ENCODE data around the gene KIF11. TPM values are rescaled to one million over a fixed set of nuclear protein-coding genes. Genes with fewer than 3 reads are reported as not detected.

The KIF11 gene
- total RNA-seq, 1 donor from 2014 or later: 5.7 TPM

- peak overlapping the region; percentile 85 for H3K27ac ChIP-seq (ENCODE audit: low read depth, low read length)
- H3K27me3 ChIP-seq (ENCODE audit: control insufficient read depth in 3 of 3, insufficient read depth in 3 of 3, low read length in 3 of 3): no peaks in the 10 kb centered on the region
- H3K36me3 ChIP-seq (ENCODE audit: control insufficient read depth in 3 of 3, insufficient read depth in 3 of 3, low read length in 3 of 3): no peaks in the 10 kb centered on the region
- peak overlapping the region; percentile 85 to 92 (median 85) for H3K4me3 ChIP-seq (ENCODE audit: low read length in 3 of 3)
- peaks cover 9 to 16% (median 12%) of the 10 kb centered on the region in 3 donors for H3K4me1 ChIP-seq (ENCODE audit: control insufficient read depth in 3 of 3, insufficient read depth in 3 of 3, low read length in 3 of 3)
- H3K9me3 ChIP-seq (ENCODE audit: control insufficient read depth in 3 of 3, low read length in 3 of 3): no peaks in the 10 kb centered on the region
- H3K9ac ChIP-seq (ENCODE audit: low read depth in 1 of 3, low read length in 3 of 3): peak overlapping the region; percentile 69 to 81 (median 73)
Measured at GRCh38 chr10:92590623-92591549, 2.0 kb upstream of the KIF11 start.

DNA sequence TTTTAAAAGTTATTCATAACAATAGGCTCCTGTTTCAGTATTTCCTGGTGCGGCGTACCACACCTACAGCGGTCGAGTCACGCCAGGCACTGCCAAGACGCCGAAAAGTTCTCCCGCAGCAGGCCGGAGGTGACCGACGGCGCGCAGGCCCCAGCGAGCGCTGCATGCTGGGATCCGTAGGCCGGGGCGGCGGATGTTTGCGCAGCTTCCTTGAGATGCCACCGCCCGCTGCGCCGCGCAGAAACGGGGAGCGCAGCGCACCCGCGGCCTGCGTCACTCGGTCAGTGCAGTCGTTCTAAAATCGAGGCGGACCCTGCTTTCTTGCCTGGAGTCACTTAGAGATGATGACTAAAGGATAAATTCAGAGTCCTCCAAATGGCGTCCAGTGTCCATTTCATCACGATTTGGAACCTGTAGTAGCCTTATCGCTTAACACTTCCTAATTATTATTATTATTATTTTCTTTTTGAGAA lies 1.3 kb upstream of the KIF11 start:
- H3K4me1 ChIP-seq (ENCODE audit: control insufficient read depth in 3 of 3, insufficient read depth in 3 of 3, low read length in 3 of 3): peaks cover 9 to 16% (median 12%) of the 10 kb centered on the region in 3 donors
- peak overlapping the region; percentile 69 to 81 (median 74) for H3K9ac ChIP-seq (ENCODE audit: low read depth in 1 of 3, low read length in 3 of 3)
- H3K27ac ChIP-seq (ENCODE audit: low read depth, low read length): peak overlapping the region; percentile 85
- H3K27me3 ChIP-seq (ENCODE audit: control insufficient read depth in 3 of 3, insufficient read depth in 3 of 3, low read length in 3 of 3): no peaks in the 10 kb centered on the region
- no peaks in the 10 kb centered on the region for H3K9me3 ChIP-seq (ENCODE audit: control insufficient read depth in 3 of 3, low read length in 3 of 3)
- H3K4me3 ChIP-seq (ENCODE audit: low read length in 3 of 3): peak overlapping the region; percentile 85 to 92 (median 85)
- H3K36me3 ChIP-seq (ENCODE audit: control insufficient read depth in 3 of 3, insufficient read depth in 3 of 3, low read length in 3 of 3): no peaks in the 10 kb centered on the region

- H3K27ac ChIP-seq (ENCODE audit: low read depth, low read length): no peak overlapping the region
- no peaks in the 10 kb centered on the region for H3K27me3 ChIP-seq (ENCODE audit: control insufficient read depth in 3 of 3, insufficient read depth in 3 of 3, low read length in 3 of 3)
- no peaks in the 10 kb centered on the region for H3K36me3 ChIP-seq (ENCODE audit: control insufficient read depth in 3 of 3, insufficient read depth in 3 of 3, low read length in 3 of 3)
- peaks cover 9 to 16% (median 12%) of the 10 kb centered on the region in 3 donors for H3K4me1 ChIP-seq (ENCODE audit: control insufficient read depth in 3 of 3, insufficient read depth in 3 of 3, low read length in 3 of 3)
- no peaks in the 10 kb centered on the region for H3K9me3 ChIP-seq (ENCODE audit: control insufficient read depth in 3 of 3, low read length in 3 of 3)
- H3K9ac ChIP-seq (ENCODE audit: low read depth in 1 of 3, low read length in 3 of 3): peak overlapping the region in 2 of 3 donors; percentile 66 to 81
- peak overlapping the region; percentile 85 to 92 (median 85) for H3K4me3 ChIP-seq (ENCODE audit: low read length in 3 of 3)
Measured at GRCh38 chr10:92593619-92594588, 974 bp downstream of the KIF11 start.

GRCh38 chr10:92595505-92595904 lies 2.6 kb downstream of the KIF11 start:
- Histone ChIP-seq H3K9ac (ENCODE audit: low read depth in 1 of 3, low read length in 3 of 3) (no peak overlapping the region), H3K27me3 (ENCODE audit: control insufficient read depth in 3 of 3, insufficient read depth in 3 of 3, low read length in 3 of 3) (no peaks in the 10 kb centered on the region), H3K9me3 (ENCODE audit: control insufficient read depth in 3 of 3, low read length in 3 of 3) (no peaks in the 10 kb centered on the region), H3K27ac (ENCODE audit: low read depth, low read length) (no peak overlapping the region), H3K4me3 (ENCODE audit: low read length in 3 of 3) (no peak overlapping the region), H3K36me3 (ENCODE audit: control insufficient read depth in 3 of 3, insufficient read depth in 3 of 3, low read length in 3 of 3) (no peaks in the 10 kb centered on the region), H3K4me1 (ENCODE audit: control insufficient read depth in 3 of 3, insufficient read depth in 3 of 3, low read length in 3 of 3) (peaks cover 9 to 16% (median 12%) of the 10 kb centered on the region in 3 donors)

GRCh38 chr10:92598321-92598720 lies 5.4 kb downstream of the KIF11 start:
- H3K27me3 ChIP-seq (ENCODE audit: control insufficient read depth in 3 of 3, insufficient read depth in 3 of 3, low read length in 3 of 3): no peaks in the 10 kb centered on the region
- no peak overlapping the region for H3K9ac ChIP-seq (ENCODE audit: low read depth in 1 of 3, low read length in 3 of 3)
- no peak overlapping the region for H3K27ac ChIP-seq (ENCODE audit: low read depth, low read length)
- H3K4me1 ChIP-seq (ENCODE audit: control insufficient read depth in 3 of 3, insufficient read depth in 3 of 3, low read length in 3 of 3): peaks cover 1 to 3% (median 2%) of the 10 kb centered on the region in 3 donors
- no peaks in the 10 kb centered on the region for H3K9me3 ChIP-seq (ENCODE audit: control insufficient read depth in 3 of 3, low read length in 3 of 3)
- no peaks in the 10 kb centered on the region for H3K36me3 ChIP-seq (ENCODE audit: control insufficient read depth in 3 of 3, insufficient read depth in 3 of 3, low read length in 3 of 3)
- H3K4me3 ChIP-seq (ENCODE audit: low read length in 3 of 3): no peak overlapping the region

DNA sequence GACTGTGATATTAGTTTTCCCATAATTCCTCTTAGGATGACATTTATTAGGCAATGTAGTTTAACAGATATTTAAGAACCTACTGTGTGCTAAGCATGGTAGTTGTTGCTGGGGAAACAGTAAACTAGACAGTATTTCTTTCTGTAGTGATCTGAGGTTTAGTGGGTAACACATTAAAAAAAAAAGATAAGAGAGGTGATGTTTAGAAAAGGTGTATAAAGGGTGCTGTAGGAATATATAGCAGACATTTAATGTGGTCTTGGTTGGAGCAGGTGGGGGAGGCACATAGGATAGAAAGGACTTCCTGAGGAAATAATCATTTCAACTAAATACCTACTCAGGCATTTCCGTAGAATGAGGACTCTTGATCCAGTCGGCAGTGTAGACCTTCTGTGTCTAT lies 11.9 kb downstream of the KIF11 start:
- Histone ChIP-seq H3K36me3 (ENCODE audit: control insufficient read depth in 3 of 3, insufficient read depth in 3 of 3, low read length in 3 of 3) (no peaks in the 10 kb centered on the region), H3K4me1 (ENCODE audit: control insufficient read depth in 3 of 3, insufficient read depth in 3 of 3, low read length in 3 of 3) (no peaks in the 10 kb centered on the region), H3K9me3 (ENCODE audit: control insufficient read depth in 3 of 3, low read length in 3 of 3) (no peaks in the 10 kb centered on the region), H3K9ac (ENCODE audit: low read depth in 1 of 3, low read length in 3 of 3) (no peak overlapping the region), H3K27me3 (ENCODE audit: control insufficient read depth in 3 of 3, insufficient read depth in 3 of 3, low read length in 3 of 3) (no peaks in the 10 kb centered on the region), H3K4me3 (ENCODE audit: low read length in 3 of 3) (no peak overlapping the region), H3K27ac (ENCODE audit: low read depth, low read length) (no peak overlapping the region)

- no peak overlapping the region for H3K9ac ChIP-seq (ENCODE audit: low read depth in 1 of 3, low read length in 3 of 3)
Measured at GRCh38 chr10:92615515-92615914, 22.6 kb downstream of the KIF11 start.

GRCh38 chr10:92619368-92619767 lies 26.4 kb downstream of the KIF11 start:
- no peaks in the 10 kb centered on the region for H3K4me1 ChIP-seq (ENCODE audit: control insufficient read depth in 3 of 3, insufficient read depth in 3 of 3, low read length in 3 of 3)
- H3K9me3 ChIP-seq (ENCODE audit: control insufficient read depth in 3 of 3, low read length in 3 of 3): no peaks in the 10 kb centered on the region
- no peak overlapping the region for H3K27ac ChIP-seq (ENCODE audit: low read depth, low read length)
- H3K27me3 ChIP-seq (ENCODE audit: control insufficient read depth in 3 of 3, insufficient read depth in 3 of 3, low read length in 3 of 3): no peaks in the 10 kb centered on the region
- H3K9ac ChIP-seq (ENCODE audit: low read depth in 1 of 3, low read length in 3 of 3): no peak overlapping the region
- H3K36me3 ChIP-seq (ENCODE audit: control insufficient read depth in 3 of 3, insufficient read depth in 3 of 3, low read length in 3 of 3): no peaks in the 10 kb centered on the region
- H3K4me3 ChIP-seq (ENCODE audit: low read length in 3 of 3): no peak overlapping the region

More at GRCh38 chr10:92615515-92615914, 22.6 kb downstream of the KIF11 start:
- Histone ChIP-seq H3K9me3 (ENCODE audit: control insufficient read depth in 3 of 3, low read length in 3 of 3) (no peaks in the 10 kb centered on the region), H3K36me3 (ENCODE audit: control insufficient read depth in 3 of 3, insufficient read depth in 3 of 3, low read length in 3 of 3) (no peaks in the 10 kb centered on the region), H3K27ac (ENCODE audit: low read depth, low read length) (no peak overlapping the region), H3K4me1 (ENCODE audit: control insufficient read depth in 3 of 3, insufficient read depth in 3 of 3, low read length in 3 of 3) (no peaks in the 10 kb centered on the region), H3K4me3 (ENCODE audit: low read length in 3 of 3) (no peak overlapping the region), H3K27me3 (ENCODE audit: control insufficient read depth in 3 of 3, insufficient read depth in 3 of 3, low read length in 3 of 3) (no peaks in the 10 kb centered on the region)

- Histone ChIP-seq H3K9me3 (ENCODE audit: control insufficient read depth in 3 of 3, low read length in 3 of 3) (no peaks in the 10 kb centered on the region), H3K27ac (ENCODE audit: low read depth, low read length) (no peak overlapping the region), H3K36me3 (ENCODE audit: control insufficient read depth in 3 of 3, insufficient read depth in 3 of 3, low read length in 3 of 3) (no peaks in the 10 kb centered on the region), H3K27me3 (ENCODE audit: control insufficient read depth in 3 of 3, insufficient read depth in 3 of 3, low read length in 3 of 3) (no peaks in the 10 kb centered on the region), H3K9ac (ENCODE audit: low read depth in 1 of 3, low read length in 3 of 3) (no peak overlapping the region), H3K4me3 (ENCODE audit: low read length in 3 of 3) (no peak overlapping the region), H3K4me1 (ENCODE audit: control insufficient read depth in 3 of 3, insufficient read depth in 3 of 3, low read length in 3 of 3) (no peaks in the 10 kb centered on the region)
Measured at GRCh38 chr10:92627845-92628480, 35.0 kb downstream of the KIF11 start.

Data from skeletal muscle tissue (tissue), 4 donors.